ENCODE data around the gene CAPN14.

CAPN14 gene

GRCh38 chr2:31251018-31251417, 33.7 kb upstream of the CAPN14 start:
- Mint-ChIP-seq H3K4me3 (no peak overlapping the region), H3K27ac (no peak overlapping the region)

GRCh38 chr2:31249009-31249690, 31.8 kb upstream of the CAPN14 start:
- H3K4me1 Mint-ChIP-seq (ENCODE audit: low read depth), result no peaks in the 10 kb centered on the region
- no peaks in the 10 kb centered on the region for H3K36me3 Mint-ChIP-seq (ENCODE audit: low read depth)
- no peak for DNase-seq (ENCODE audit: low spot score)
- no peaks in the 10 kb centered on the region for H3K9me3 Mint-ChIP-seq
- no peaks in the 10 kb centered on the region for H3K27me3 Mint-ChIP-seq (ENCODE audit: low read depth)
- H3K4me3 Mint-ChIP-seq, result no peak overlapping the region
- peak overlapping the region; percentile 39 for H3K27ac Mint-ChIP-seq

More at GRCh38 chr2:31251018-31251417, 33.7 kb upstream of the CAPN14 start:
- Mint-ChIP-seq H3K36me3 (ENCODE audit: low read depth) (no peaks in the 10 kb centered on the region), H3K27me3 (ENCODE audit: low read depth) (no peaks in the 10 kb centered on the region), H3K9me3 (no peaks in the 10 kb centered on the region), H3K4me1 (ENCODE audit: low read depth) (no peaks in the 10 kb centered on the region)
- DNase-seq (ENCODE audit: low spot score), result no peak

- no peaks in the 10 kb centered on the region for H3K27me3 Mint-ChIP-seq (ENCODE audit: low read depth)
- no peaks in the 10 kb centered on the region for H3K4me1 Mint-ChIP-seq (ENCODE audit: low read depth)
- H3K9me3 Mint-ChIP-seq, result no peaks in the 10 kb centered on the region
- H3K27ac Mint-ChIP-seq, result no peak overlapping the region
- no peak for DNase-seq (ENCODE audit: low spot score)
- no peak overlapping the region for H3K4me3 Mint-ChIP-seq
- no peaks in the 10 kb centered on the region for H3K36me3 Mint-ChIP-seq (ENCODE audit: low read depth)
These were observed 30.8 kb upstream of the CAPN14 start for GRCh38 chr2:31248139-31248538.

- H3K27me3 Mint-ChIP-seq (ENCODE audit: low read depth), result no peaks in the 10 kb centered on the region
- no peaks in the 10 kb centered on the region for H3K9me3 Mint-ChIP-seq
- H3K27ac Mint-ChIP-seq, result no peak overlapping the region
- no peak for DNase-seq (ENCODE audit: low spot score)
- no peaks in the 10 kb centered on the region for H3K4me1 Mint-ChIP-seq (ENCODE audit: low read depth)
- H3K4me3 Mint-ChIP-seq, result no peak overlapping the region
- no peaks in the 10 kb centered on the region for H3K36me3 Mint-ChIP-seq (ENCODE audit: low read depth)
These were observed 30.4 kb upstream of the CAPN14 start for GRCh38 chr2:31247711-31248110.

- Mint-ChIP-seq H3K4me3 (no peak overlapping the region), H3K9me3 (no peaks in the 10 kb centered on the region), H3K27me3 (ENCODE audit: low read depth) (no peaks in the 10 kb centered on the region), H3K4me1 (ENCODE audit: low read depth) (no peaks in the 10 kb centered on the region), H3K36me3 (ENCODE audit: low read depth) (no peaks in the 10 kb centered on the region), H3K27ac (no peak overlapping the region)
- no peak for DNase-seq (ENCODE audit: low spot score)
These were observed 29.0 kb upstream of the CAPN14 start for GRCh38 chr2:31246184-31246852.

- Mint-ChIP-seq H3K9me3 (no peaks in the 10 kb centered on the region), H3K27me3 (ENCODE audit: low read depth) (no peaks in the 10 kb centered on the region), H3K4me1 (ENCODE audit: low read depth) (no peaks in the 10 kb centered on the region), H3K4me3 (no peak overlapping the region), H3K27ac (no peak overlapping the region), H3K36me3 (ENCODE audit: low read depth) (no peaks in the 10 kb centered on the region)
- no peak for DNase-seq (ENCODE audit: low spot score)
These were observed 26.8 kb upstream of the CAPN14 start for GRCh38 chr2:31244101-31244500.

- H3K27me3 Mint-ChIP-seq (ENCODE audit: low read depth), result no peaks in the 10 kb centered on the region
- no peak for DNase-seq (ENCODE audit: low spot score)
- H3K27ac Mint-ChIP-seq, result no peak overlapping the region
- no peaks in the 10 kb centered on the region for H3K4me1 Mint-ChIP-seq (ENCODE audit: low read depth)
- H3K4me3 Mint-ChIP-seq, result no peak overlapping the region
- no peaks in the 10 kb centered on the region for H3K9me3 Mint-ChIP-seq
- no peaks in the 10 kb centered on the region for H3K36me3 Mint-ChIP-seq (ENCODE audit: low read depth)
These were observed 25.7 kb upstream of the CAPN14 start for GRCh38 chr2:31243053-31243452.

GRCh38 chr2:31241625-31242270, 24.4 kb upstream of the CAPN14 start:
- Mint-ChIP-seq H3K27ac (no peak overlapping the region), H3K4me1 (ENCODE audit: low read depth) (no peaks in the 10 kb centered on the region), H3K4me3 (no peak overlapping the region), H3K9me3 (no peaks in the 10 kb centered on the region), H3K36me3 (ENCODE audit: low read depth) (no peaks in the 10 kb centered on the region), H3K27me3 (ENCODE audit: low read depth) (no peaks in the 10 kb centered on the region)
- no peak for DNase-seq (ENCODE audit: low spot score)

GRCh38 chr2:31240381-31241365, 23.4 kb upstream of the CAPN14 start:
- no peak for DNase-seq (ENCODE audit: low spot score)
- Mint-ChIP-seq H3K4me3 (no peak overlapping the region), H3K4me1 (ENCODE audit: low read depth) (no peaks in the 10 kb centered on the region), H3K27me3 (ENCODE audit: low read depth) (no peaks in the 10 kb centered on the region), H3K36me3 (ENCODE audit: low read depth) (no peaks in the 10 kb centered on the region), H3K27ac (no peak overlapping the region), H3K9me3 (no peaks in the 10 kb centered on the region)

GRCh38 chr2:31239593-31240177, 22.4 kb upstream of the CAPN14 start:
- H3K9me3 Mint-ChIP-seq, result no peaks in the 10 kb centered on the region
- no peak for DNase-seq (ENCODE audit: low spot score)
- no peaks in the 10 kb centered on the region for H3K36me3 Mint-ChIP-seq (ENCODE audit: low read depth)
- no peak overlapping the region for H3K27ac Mint-ChIP-seq
- no peak overlapping the region for H3K4me3 Mint-ChIP-seq
- H3K4me1 Mint-ChIP-seq (ENCODE audit: low read depth), result peaks cover 3% of the 10 kb centered on the region
- H3K27me3 Mint-ChIP-seq (ENCODE audit: low read depth), result no peaks in the 10 kb centered on the region

GRCh38 chr2:31238906-31239592, 21.7 kb upstream of the CAPN14 start:
- Mint-ChIP-seq H3K27ac (no peak overlapping the region), H3K4me1 (ENCODE audit: low read depth) (peaks cover 3% of the 10 kb centered on the region), H3K9me3 (no peaks in the 10 kb centered on the region), H3K4me3 (no peak overlapping the region), H3K27me3 (ENCODE audit: low read depth) (no peaks in the 10 kb centered on the region), H3K36me3 (ENCODE audit: low read depth) (no peaks in the 10 kb centered on the region)
- no peak for DNase-seq (ENCODE audit: low spot score)

GRCh38 chr2:31238126-31238905, 21.0 kb upstream of the CAPN14 start:
- Mint-ChIP-seq H3K4me1 (ENCODE audit: low read depth) (peaks cover 7% of the 10 kb centered on the region), H3K27ac (no peak overlapping the region), H3K27me3 (ENCODE audit: low read depth) (no peaks in the 10 kb centered on the region), H3K36me3 (ENCODE audit: low read depth) (no peaks in the 10 kb centered on the region), H3K9me3 (no peaks in the 10 kb centered on the region), H3K4me3 (no peak overlapping the region)
- DNase-seq (ENCODE audit: low spot score), result no peak

Measured in T-helper 2 cell treated with Interferon-gamma antibody and Interleukin-4, amounts not matched to agents 5 μg/mL and 100 μg/mL, for 36 hours (primary cell).